ENCODE data around the gene GGCX. TPM values are rescaled to one million over a fixed set of nuclear protein-coding genes. Genes with fewer than 3 reads are reported as not detected.
A peak's percentile ranks its signal among the peaks of the same experiment; 100 is the strongest.
"Not testable (repeated sequence)": the region's sequence is repeated elsewhere in the genome, so short reads cannot be mapped to it uniquely, and the experiment has no call there.

Gene GGCX
- total and polyA plus RNA-seq, 12 donors = 14.9 to 85.2 (median 44.1) TPM

DNA sequence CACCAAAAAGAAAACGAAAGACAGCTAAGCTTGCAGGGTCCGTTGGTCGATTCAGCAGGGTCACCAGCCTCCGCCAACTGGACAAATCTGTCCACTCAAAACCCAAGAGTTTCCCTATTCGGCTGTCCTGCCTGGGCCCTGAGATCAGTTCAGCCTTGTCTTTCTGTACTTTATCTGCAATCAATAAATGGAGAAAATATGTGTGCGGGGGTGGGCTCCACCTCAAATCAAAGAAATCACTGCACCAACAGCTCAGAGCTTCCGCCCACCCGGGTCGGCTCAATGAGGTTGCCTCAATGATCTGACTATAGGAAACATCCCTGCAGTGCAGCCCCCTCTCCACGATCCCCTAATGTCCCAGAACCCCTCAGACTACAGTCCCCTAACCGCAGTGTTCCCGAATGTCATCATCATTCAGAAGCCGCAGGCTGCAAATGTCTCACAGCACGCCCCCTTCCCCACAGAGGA is 447 bp downstream of the GGCX start:
- peak overlapping the region; percentile 43 to 94 (median 74) for H3K4me3 ChIP-seq
- H3K4me1 ChIP-seq (replicated peaks in 1 of 2) = peaks cover 8 to 27% of the 10 kb centered on the region in 2 donors
- no peaks in the 10 kb centered on the region for H3K27me3 ChIP-seq
- WGBS, 4 donors = 1 to 11% (median 3%) methylated on average over 5 to 14 of the region's 14 CpGs
- peaks cover 0 to 16% of the 10 kb centered on the region in 2 donors for H3K36me3 ChIP-seq (replicated peaks in 1 of 2)
- TF ChIP-seq, protein P1, sequence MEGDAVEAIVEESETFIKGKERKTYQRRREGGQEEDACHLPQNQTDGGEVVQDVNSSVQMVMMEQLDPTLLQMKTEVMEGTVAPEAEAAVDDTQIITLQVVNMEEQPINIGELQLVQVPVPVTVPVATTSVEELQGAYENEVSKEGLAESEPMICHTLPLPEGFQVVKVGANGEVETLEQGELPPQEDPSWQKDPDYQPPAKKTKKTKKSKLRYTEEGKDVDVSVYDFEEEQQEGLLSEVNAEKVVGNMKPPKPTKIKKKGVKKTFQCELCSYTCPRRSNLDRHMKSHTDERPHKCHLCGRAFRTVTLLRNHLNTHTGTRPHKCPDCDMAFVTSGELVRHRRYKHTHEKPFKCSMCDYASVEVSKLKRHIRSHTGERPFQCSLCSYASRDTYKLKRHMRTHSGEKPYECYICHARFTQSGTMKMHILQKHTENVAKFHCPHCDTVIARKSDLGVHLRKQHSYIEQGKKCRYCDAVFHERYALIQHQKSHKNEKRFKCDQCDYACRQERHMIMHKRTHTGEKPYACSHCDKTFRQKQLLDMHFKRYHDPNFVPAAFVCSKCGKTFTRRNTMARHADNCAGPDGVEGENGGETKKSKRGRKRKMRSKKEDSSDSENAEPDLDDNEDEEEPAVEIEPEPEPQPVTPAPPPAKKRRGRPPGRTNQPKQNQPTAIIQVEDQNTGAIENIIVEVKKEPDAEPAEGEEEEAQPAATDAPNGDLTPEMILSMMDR (IDR thresholded peaks at IDR 0.05) = no peak
- TF ChIP-seq POLR2A (IDR thresholded peaks at IDR 0.05) = no peak
- no peaks in the 10 kb centered on the region for H3K9me3 ChIP-seq (replicated peaks in 1 of 3)
- DNase-seq = no peak
- peak overlapping the region in 4 of 5 donors; percentile 81 to 95 (median 87) for H3K27ac ChIP-seq
- intact Hi-C loops (cut with DNase I) = no loop called here

DNA sequence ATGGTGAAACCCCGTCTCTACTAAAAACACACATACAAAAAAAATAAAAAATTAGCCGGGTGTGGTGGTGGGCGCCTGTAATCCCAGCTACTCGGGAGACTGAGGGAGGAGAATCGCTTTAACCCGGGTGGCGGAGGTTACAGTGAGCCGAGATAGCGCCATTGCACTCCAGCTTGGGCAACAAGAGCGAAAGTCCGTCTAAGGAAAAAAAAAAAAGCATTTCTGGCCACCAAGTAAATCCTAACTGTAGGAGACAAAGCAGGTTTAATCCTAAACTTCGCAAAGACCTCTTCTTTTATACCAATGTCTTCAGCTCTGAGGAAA is 928 bp downstream of the GGCX start:
- H3K9me3 ChIP-seq (replicated peaks in 1 of 3); H3K27ac ChIP-seq; DNase-seq; H3K27me3 ChIP-seq; intact Hi-C loops (cut with DNase I): not testable (repeated sequence)
- Histone ChIP-seq H3K4me3 (peak overlapping the region in 2 of 4 donors; percentile 94), H3K36me3 (replicated peaks in 1 of 2) (peaks cover 0 to 16% of the 10 kb centered on the region in 2 donors), H3K4me1 (replicated peaks in 1 of 2) (peaks cover 8 to 27% of the 10 kb centered on the region in 2 donors)
- WGBS, 4 donors = 80 to 83% (median 82%) methylated on average over 12 of the region's 12 CpGs

- H3K9me3 ChIP-seq (replicated peaks in 1 of 3) = no peaks in the 10 kb centered on the region
Measured at GRCh38 chr2:85558160-85558559, 3.1 kb downstream of the GGCX start.

GRCh38 chr2:85557130-85557529 is 4.2 kb downstream of the GGCX start:
- DNase-seq = no peak
- TF ChIP-seq, protein P1 (IDR thresholded peaks at IDR 0.05) = no peak
- no peak for TF ChIP-seq POLR2A (IDR thresholded peaks at IDR 0.05)
- Histone ChIP-seq H3K4me1 (replicated peaks in 1 of 2) (peaks cover 8 to 27% of the 10 kb centered on the region in 2 donors), H3K9me3 (replicated peaks in 1 of 3) (no peaks in the 10 kb centered on the region), H3K4me3 (no peak overlapping the region), H3K27ac (no peak overlapping the region), H3K36me3 (replicated peaks in 1 of 2) (peaks cover 0 to 45% of the 10 kb centered on the region in 2 donors), H3K27me3 (no peaks in the 10 kb centered on the region)
- 91 to 94% (median 92%) methylated on average over 5 of the region's 5 CpGs for WGBS, 4 donors
- intact Hi-C loops (cut with DNase I) = no loop called here

More at GRCh38 chr2:85558160-85558559, 3.1 kb downstream of the GGCX start:
- H3K4me3 ChIP-seq = no peak overlapping the region
- TF ChIP-seq, protein P1 (IDR thresholded peaks at IDR 0.05) = no peak
- no peak for TF ChIP-seq POLR2A (IDR thresholded peaks at IDR 0.05)
- DNase-seq = no peak
- peaks cover 0 to 35% of the 10 kb centered on the region in 2 donors for H3K36me3 ChIP-seq (replicated peaks in 1 of 2)
- 100% methylated on average over 1 of the region's 1 CpG for WGBS, 4 donors
- intact Hi-C loops (cut with DNase I) = no loop called here
- no peaks in the 10 kb centered on the region for H3K27me3 ChIP-seq
- H3K4me1 ChIP-seq (replicated peaks in 1 of 2) = peaks cover 8 to 27% of the 10 kb centered on the region in 2 donors
- no peak overlapping the region for H3K27ac ChIP-seq

DNA sequence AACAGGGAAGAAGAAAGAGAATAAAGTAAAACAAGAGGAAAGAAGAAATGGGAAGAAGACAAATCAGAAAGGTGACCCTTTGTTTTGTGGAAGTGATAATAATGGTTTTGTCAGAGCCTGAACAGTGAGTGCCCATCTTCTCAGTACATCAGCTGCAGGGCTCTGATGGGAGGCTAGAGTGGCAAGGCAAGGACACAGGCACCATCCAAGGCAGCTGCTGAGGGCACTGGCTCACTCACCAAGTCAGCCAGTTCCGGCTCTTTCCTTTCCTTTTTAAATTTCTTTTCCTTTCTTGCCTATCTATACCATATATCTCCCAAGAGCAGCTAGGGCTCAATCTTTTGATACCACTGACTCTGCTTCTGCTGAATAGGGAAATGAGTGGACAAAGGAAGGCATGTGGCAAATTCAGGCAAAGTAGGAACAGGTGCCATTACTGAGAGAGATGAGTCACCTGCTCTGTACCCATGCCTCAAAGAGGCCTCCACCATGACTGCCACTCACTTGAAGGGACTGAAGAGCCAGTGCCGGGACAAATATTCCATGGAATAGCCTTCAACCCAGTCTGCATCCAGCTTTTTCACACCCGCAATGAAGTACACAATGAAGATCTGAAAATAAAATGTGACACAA is 6.2 kb downstream of the GGCX start:
- Histone ChIP-seq H3K27ac (no peak overlapping the region), H3K36me3 (replicated peaks in 1 of 2) (peaks cover 0 to 63% of the 10 kb centered on the region in 2 donors), H3K9me3 (replicated peaks in 1 of 3) (no peaks in the 10 kb centered on the region), H3K4me3 (no peak overlapping the region), H3K4me1 (replicated peaks in 1 of 2) (peaks cover 0 to 28% of the 10 kb centered on the region in 2 donors), H3K27me3 (no peaks in the 10 kb centered on the region)
- TF ChIP-seq POLR2A (IDR thresholded peaks at IDR 0.05) = no peak
- TF ChIP-seq, protein P1 (IDR thresholded peaks at IDR 0.05) = no peak
- intact Hi-C loops (cut with DNase I) = no loop called here
- DNase-seq = no peak
- WGBS, 4 donors = 80 to 92% (median 89%) methylated on average over 3 of the region's 3 CpGs

Measured in adrenal gland (tissue), 12 donors.